ENCODE results near the gene ANGPTL8. TPM values are rescaled to one million over a fixed set of nuclear protein-coding genes. Genes with fewer than 3 reads are reported as not detected.

Gene ANGPTL8
- total RNA-seq, 1 experiment from 2014 or later = not detected

GRCh38 chr19:11248852-11249251 is 9.4 kb downstream of the ANGPTL8 start:
- no TSS peak for BruUV-seq (replicated peaks)
- ChIA-PET CTCF (no interaction called here), POLR2A (no interaction called here)
- TF ChIP-seq POLR2AphosphoS5 (IDR thresholded peaks at IDR 0.05; ENCODE audit: low read depth, low read length) (no peak), CTCF (IDR thresholded peaks at IDR 0.05) (no peak), SIN3A (IDR thresholded peaks at IDR 0.05; ENCODE audit: borderline replicate concordance, insufficient read depth, low read depth, low read length) (no peak), TCF7L2 (IDR thresholded peaks at IDR 0.05; ENCODE audit: low read depth, low read length) (no peak), REST (IDR thresholded peaks at IDR 0.05; ENCODE audit: insufficient read depth in 1 of 2, low read depth in 2 of 2, low read length in 1 of 2) (no peak)
- no peaks in the 10 kb centered on the region for H3K4me1 ChIP-seq (ENCODE audit: control insufficient read depth, insufficient read depth, low read length)
- ATAC-seq (no peak), DNase-seq (ENCODE audit: low read depth, low spot score) (no peak)
- intact Hi-C loops (cut with micrococcal nuclease; ENCODE audit: unreplicated experiment) (no loop called here), in situ Hi-C loops (cut with HindIII; ENCODE audit: low pct_unique_long_range_greater_than_20kb, low sequenced_read_pairs) (no loop called here)
- H3K27ac ChIP-seq (ENCODE audit: low read length) = no peak overlapping the region
- H3K4me3 ChIP-seq (ENCODE audit: low read depth in 2 of 2, low read length in 2 of 2) = no peak overlapping the region
- no peaks in the 10 kb centered on the region for H3K9me3 ChIP-seq (ENCODE audit: control insufficient read depth, insufficient read depth, low read depth, low read length)
- no peaks in the 10 kb centered on the region for H3K27me3 ChIP-seq (ENCODE audit: control insufficient read depth, insufficient read depth, low read length)
- H3K36me3 ChIP-seq (ENCODE audit: control insufficient read depth, insufficient read depth, low read length) = no peaks in the 10 kb centered on the region

- no peaks in the 10 kb centered on the region for H3K36me3 ChIP-seq (ENCODE audit: control insufficient read depth, insufficient read depth, low read length)
- in situ Hi-C loops (cut with HindIII; ENCODE audit: low pct_unique_long_range_greater_than_20kb, low sequenced_read_pairs) = no loop called here
- CTCF ChIA-PET = interaction anchor here (0.5 to 0.6 kb wide), 2 partner anchors 8 to 48 kb away, joined by 3 to 5 read pairs; no protein-coding TSS in a partner anchor
- no peak for TF ChIP-seq TCF7L2 (IDR thresholded peaks at IDR 0.05; ENCODE audit: low read depth, low read length)
- no peak for TF ChIP-seq POLR2AphosphoS5 (IDR thresholded peaks at IDR 0.05; ENCODE audit: low read depth, low read length)
- TF ChIP-seq REST (IDR thresholded peaks at IDR 0.05; ENCODE audit: insufficient read depth in 1 of 2, low read depth in 2 of 2, low read length in 1 of 2) = no peak
- no peak for TF ChIP-seq SIN3A (IDR thresholded peaks at IDR 0.05; ENCODE audit: borderline replicate concordance, insufficient read depth, low read depth, low read length)
- no peak for TF ChIP-seq CTCF (IDR thresholded peaks at IDR 0.05)
- no peaks in the 10 kb centered on the region for H3K27me3 ChIP-seq (ENCODE audit: control insufficient read depth, insufficient read depth, low read length)
- ATAC-seq = no peak
- DNase-seq (ENCODE audit: low read depth, low spot score) = no peak
- no peak overlapping the region for H3K4me3 ChIP-seq (ENCODE audit: low read depth in 2 of 2, low read length in 2 of 2)
- H3K4me1 ChIP-seq (ENCODE audit: control insufficient read depth, insufficient read depth, low read length) = no peaks in the 10 kb centered on the region
- no peaks in the 10 kb centered on the region for H3K9me3 ChIP-seq (ENCODE audit: control insufficient read depth, insufficient read depth, low read depth, low read length)
- intact Hi-C loops (cut with micrococcal nuclease; ENCODE audit: unreplicated experiment) = no loop called here
- POLR2A ChIA-PET = no interaction called here
- H3K27ac ChIP-seq (ENCODE audit: low read length) = no peak overlapping the region
- no TSS peak for BruUV-seq (replicated peaks)
Measured at GRCh38 chr19:11251217-11251616, 11.8 kb downstream of the ANGPTL8 start.

Measured in Panc1 (cell line).